Left cardiac atrium (tissue), 4 donors: ENCODE measurements around the gene ZSCAN9. TPM values are rescaled to one million over a fixed set of nuclear protein-coding genes. Genes with fewer than 3 reads are reported as not detected.

Source experiments
- ATAC-seq, 2 donors: fragments of 200-7000 bp; cut with Tn5 transposase; one replicate each; pipeline ENCODE4 v1.9.1; 2020; ENCODE audit warnings: mild to moderate bottlenecking in 2 of 2, moderate library complexity in 2 of 2
- DNase-seq: peaks from one replicate; pipeline ENCODE4 v3.0.0-alpha.2; 2020
- intact Hi-C, 2 donors: fragments of 100-400 bp; cut with DNase I; formaldehyde crosslinking; loops; one replicate each; pipeline versions ENCODE4 v1.14.1 to v1.15.1; 2022 to 2023
- total RNA-seq, 2 donors: library from RNA; stranded (reverse); fragmentation: NEBNext Ultra II Directional; extraction: Animal tissue kit (Norgen Biotek cat#: 25700); gene quantifications; one replicate each; pipeline ENCODE4 v1.2.1, GENCODE V29; 2021
- donor health status: DM: no; HTN: yes; CAD: no.
- donor health status: DM: no; HTN: yes; CAD: no; lungs with severe emphysema.
- donor health status: DM: yes; HTN: yes; CAD: no.
- donor health status: Dilated cardiomyopathy.

ZSCAN9 gene
- total RNA-seq, 2 donors from 2014 or later, result 9.2 to 9.6 TPM

DNA sequence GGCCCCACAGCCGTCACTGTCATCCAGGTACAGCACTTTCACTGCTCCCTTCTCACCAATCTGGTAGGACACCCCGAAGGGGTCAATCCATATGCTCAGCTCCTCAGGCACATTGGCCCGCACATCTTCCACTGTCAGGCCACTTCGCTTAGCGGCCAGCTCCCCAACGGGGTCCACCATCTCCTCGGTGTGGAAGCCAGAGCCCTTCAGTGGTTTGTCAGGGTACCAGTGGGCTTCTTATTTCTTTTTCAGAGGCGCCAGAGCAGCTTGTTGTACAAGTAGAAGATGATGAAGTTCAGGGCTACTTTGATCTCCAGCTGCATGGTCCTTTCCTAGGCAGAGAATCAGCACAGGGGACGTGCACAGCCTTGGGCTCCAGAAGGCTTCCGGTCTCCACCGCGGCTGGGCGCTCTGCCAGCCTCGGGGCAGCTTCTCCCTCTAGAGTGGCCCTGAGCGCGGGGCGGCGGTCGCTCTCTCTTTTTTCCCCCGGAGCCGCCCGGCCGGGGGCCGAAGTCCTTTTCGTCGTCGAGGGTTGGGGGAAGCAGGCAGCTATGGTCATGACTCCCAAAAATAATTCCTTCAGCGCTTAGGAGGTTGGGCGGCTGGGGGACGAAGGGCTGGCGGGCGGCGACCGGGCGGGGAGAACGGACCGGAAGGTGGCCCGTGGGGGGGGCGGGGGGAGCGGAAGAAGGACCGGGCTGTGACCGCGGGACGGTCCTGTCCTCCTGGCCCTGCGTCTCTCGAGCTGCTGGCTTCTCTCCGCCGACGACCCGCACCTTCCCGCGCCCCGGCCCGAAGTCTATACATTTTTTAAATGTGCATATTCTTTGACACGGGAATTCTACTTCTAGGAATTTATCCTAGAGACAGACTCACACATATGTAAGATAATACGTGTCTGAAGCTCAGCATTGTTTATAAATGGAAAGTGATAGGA lies 6.5 kb upstream of the ZSCAN9 start:
- ATAC-seq (peak; percentile 94 to 96), DNase-seq (peak; percentile 84)
- intact Hi-C loops, result no loop called here

DNA sequence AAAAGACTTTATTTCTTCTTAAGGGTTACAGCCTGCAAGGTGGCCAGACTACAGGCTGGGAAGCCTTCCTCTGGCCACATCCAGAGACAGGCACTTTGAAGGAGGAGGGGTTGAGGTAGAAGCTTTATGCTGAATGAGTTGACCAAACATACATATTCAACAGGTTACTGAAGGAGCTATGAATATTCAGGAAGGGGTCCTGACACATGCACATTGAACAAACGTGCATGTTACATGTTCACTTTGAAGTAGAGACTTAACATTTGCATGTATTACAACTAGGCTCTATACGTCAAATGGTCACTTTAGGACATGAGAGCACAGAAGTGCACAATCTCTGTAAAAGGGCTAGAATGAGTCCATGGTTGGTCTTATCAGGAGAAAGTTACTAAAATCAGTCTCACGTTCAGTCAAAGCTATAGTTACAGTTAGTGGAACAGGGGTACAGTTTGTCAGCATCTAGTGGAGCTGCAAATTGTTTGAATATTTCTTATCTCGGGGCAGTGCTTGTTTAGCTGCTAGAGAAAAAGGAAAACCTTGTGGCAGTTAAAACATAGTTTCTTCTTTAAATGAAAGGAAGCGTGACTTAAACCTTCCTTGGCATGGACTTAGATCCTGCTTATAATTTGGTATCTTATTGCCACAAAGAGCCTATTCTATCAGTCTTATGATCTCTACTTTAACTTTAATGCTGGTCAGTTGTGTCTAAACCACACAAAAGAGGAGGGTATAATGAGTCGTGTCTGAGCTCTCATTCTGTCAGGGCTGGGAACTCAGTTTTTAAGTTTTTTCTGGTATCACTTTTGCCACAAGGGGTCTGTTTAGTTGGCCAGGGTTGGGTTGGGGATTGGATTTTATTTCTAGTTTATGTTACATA lies 4.6 kb upstream of the ZSCAN9 start:
- DNase-seq (no peak), ATAC-seq (no peak)
- intact Hi-C loops, result no loop called here

DNA sequence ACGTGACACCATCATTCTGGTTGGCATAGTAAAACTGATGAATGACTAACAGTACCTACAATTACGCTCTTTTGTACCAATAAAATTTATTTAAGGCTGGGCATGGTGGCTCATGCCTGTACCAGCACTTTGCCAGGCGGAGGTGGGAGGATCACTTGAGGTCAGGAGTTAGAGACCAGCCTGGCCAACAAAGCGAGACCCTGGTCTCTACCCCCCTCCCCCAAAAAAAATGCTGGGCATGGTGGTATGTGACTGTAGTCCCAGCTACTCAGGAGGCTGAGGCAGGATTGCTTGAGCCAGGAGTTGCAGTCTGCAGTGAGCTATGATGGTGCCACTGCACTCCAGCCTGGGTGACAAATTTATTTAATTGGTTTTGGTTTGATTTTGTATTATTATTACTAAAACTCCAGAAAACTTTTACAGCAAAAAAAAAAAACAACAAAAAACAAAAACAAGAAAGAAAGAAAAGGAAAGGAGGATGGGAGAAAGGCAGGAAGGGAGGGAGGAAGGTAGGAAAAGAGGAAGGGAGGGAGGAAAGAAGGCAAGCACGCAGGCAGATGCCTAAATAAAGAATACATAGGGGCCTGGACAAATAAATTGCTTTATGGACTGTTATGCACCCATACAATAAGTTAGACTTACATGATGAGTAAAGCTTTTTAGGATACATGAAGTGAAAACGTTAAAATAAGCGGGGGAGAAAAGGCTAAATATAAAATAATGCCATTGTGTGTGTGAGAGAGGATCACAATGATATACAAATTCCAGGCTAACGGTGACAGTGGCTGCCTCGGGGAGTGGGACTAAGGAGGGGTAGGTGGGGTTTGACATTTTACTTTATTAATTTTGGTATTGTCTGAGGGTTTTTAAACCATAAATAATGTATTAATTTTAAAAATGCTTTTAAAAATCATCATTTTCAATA lies 682 bp upstream of the ZSCAN9 start:
- no peak for DNase-seq
- intact Hi-C loops, result no loop called here
- no peak for ATAC-seq

DNA sequence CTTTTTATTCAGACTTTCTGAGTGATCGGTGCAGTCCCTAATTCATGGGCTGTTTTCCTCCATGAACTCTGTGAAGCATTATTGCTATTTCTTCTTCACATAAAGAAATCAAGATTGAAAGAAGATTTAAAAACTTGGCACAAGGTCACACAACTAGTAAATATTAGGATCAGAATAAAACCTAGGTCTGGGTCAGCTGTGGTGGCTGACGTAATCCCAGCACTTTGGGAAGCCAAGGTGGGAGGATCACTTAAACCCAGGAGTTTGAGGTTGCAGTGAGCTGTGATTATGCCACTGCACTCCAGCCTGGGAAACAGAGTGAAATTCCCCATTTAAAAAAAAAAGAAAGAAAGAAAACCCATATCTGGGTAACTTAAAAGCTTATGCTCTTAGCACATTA lies 1.4 kb downstream of the ZSCAN9 start:
- no peak for ATAC-seq
- intact Hi-C loops, result no loop called here
- DNase-seq, result no peak

DNA sequence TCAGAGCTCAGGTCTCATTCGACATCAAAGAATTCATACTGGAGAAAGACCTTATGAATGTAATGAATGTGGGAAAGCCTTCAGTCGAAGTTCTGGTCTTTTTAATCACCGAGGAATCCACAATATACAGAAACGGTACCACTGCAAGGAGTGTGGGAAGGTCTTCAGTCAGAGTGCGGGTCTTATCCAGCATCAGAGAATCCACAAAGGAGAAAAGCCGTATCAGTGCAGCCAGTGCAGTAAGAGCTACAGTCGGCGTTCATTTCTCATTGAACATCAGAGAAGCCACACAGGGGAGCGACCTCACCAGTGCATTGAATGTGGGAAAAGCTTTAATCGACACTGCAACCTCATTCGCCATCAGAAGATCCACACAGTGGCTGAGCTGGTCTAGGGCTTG lies 7.7 kb downstream of the ZSCAN9 start:
- no peak for ATAC-seq
- DNase-seq, result no peak
- intact Hi-C loops, result no loop called here

DNA sequence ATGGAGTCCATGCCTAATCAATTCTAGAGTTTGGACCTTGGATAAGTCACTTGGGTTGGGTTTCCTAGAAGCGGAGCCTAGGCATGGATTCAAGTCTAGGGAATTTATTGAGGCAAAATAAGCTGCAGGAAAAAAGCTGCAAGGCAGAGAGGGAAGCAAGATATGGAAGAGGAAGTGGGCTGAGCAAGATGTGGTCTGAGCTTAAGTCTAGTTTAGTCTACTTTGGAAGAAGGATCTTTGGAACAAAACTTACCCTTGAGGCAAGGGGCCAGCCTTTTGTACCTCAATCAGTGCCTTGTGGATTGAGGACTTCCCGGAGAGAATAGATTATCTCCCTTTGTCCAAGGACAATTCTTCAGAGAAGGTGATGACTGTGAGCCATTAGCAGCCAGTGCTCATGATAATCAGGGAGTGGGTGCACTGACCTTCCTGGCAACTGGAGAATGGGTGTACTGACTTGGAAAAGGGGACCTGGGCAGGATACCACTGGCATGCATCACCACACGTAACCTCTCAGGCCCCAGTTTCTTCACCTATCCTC lies 10.9 kb downstream of the ZSCAN9 start:
- ATAC-seq, result no peak
- intact Hi-C loops, result no loop called here
- DNase-seq, result no peak

DNA sequence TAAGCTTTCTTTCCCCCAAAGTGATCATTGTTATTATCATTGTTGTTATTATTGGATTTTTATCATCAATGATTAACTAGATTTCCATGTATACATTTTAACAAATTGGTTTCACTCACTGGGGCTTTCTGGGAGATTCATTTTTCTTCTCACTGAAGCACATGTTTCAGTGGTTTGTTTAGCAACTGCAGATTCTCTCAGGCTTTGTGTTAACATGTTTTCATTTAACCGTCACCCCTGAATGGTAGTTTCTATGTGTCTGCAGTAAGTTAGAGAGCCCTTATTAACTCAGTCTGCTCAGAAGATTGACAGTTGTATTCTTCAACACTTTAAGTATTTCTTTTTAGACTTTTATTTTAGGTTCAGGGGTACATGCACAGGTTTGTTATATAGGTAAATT lies 14.6 kb downstream of the ZSCAN9 start:
- ATAC-seq (no peak), DNase-seq (no peak)
- intact Hi-C loops, result no loop called here

DNA sequence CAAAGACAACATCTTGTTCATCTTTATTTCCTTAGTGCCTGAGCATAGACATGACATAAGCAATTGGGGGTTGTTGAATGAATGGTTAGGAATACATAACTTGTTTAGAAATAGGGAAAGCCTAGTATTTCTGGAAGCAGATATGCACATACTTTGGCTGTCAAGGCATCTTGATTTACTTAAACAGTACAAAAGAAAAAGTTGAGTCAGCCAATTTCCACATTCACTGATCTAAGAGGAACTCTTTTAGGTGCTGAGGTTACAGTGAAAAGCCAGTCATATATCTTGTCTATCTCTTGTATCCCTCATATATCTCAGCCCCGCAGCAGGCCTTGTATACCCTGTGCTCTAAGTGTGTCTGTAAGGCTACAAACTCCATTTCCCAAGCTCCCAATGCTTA lies 15.4 kb downstream of the ZSCAN9 start:
- ATAC-seq (no peak), DNase-seq (no peak)
- intact Hi-C loops, result no loop called here

DNA sequence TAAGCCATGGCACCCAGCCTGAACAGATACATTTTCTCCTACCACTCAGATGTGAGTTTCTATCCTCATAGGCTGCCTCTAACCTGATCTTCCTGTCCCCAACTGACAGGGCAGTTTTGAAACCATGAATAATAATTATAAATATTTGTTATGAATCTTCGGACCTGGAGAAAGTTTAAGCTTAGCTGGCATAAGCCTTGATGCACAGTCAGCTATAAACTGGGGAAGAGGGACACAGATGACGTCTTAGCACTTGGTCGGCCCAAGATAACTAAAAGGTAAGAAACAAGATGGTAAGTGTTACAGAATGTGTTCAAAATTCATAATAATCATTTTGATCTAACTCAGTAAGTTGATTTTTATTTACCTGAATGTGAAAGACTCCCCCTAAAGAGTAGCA lies 18.9 kb downstream of the ZSCAN9 start:
- ATAC-seq, result no peak
- intact Hi-C loops, result no loop called here
- no peak for DNase-seq

DNA sequence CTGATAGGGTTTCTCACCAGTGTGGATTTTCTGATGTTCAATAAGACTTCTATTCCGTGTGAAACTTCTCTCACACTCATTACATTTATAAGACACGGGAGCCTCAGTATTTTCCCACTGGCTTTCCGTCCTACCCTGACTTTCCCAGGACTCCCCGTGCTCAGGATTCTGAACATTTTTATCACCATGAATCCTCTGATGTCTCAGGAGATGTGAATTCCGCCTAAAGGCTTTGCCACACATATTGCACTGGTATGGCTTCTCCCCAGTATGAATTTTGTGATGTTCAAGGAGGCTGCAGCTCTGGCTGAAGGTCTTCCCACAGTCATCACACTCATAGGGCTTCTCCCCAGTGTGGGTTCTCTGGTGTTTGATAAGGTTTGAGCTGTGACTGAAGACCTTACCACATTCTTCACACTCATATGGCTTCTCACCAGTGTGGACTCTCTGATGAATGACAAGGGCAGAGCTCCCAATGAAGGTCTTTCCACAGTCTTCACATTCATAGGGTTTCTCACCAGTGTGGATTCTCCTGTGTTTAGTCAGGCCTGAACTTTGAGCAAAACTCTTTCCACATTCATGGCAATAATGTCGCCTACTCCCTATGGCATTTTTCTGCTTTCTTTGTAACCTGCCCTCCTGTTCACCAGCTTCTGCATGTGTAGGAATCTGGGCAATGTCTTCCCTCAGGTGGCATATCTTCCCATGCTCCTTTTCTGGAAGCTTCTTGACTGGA lies 20.3 kb downstream of the ZSCAN9 start:
- ATAC-seq (no peak), DNase-seq (no peak)
- intact Hi-C loops, result no loop called here

DNA sequence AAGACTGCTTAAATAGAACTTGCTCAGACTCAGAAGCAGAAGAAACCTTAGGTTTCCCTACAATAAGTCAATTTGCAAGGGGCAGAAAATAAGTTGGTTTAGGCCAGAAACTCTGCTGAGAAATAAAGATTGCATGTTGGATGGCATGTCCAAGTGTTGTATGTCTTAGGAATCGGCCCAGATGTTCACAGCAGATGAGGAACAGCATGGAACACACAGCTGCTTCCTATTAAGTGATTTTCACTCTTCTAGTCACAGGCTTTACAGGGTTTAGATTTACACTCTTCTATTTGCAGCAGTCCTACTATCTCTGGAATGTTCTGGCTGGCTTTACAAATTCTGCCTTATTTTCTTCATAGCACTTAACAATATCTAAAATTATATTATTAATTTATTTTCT lies 23.8 kb downstream of the ZSCAN9 start:
- no peak for ATAC-seq
- intact Hi-C loops, result no loop called here

DNA sequence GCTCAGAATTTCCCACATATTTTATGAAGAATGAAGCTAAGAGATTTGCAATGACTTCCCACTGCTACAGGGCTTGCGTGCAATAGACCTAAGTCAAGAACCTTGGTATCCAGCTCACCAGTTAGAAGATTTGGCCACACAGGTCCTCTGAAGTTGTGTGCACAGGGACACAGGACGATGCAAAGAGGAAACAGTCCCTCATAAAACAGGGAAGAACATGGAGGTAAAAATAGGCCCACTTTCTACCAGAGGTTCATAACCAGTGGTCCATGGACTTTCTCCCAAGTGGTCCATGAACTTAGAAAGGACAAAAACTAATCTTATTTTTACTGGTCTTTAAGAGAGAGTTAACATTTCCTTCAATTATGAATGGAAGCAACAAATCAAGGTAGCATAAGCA lies 25.7 kb downstream of the ZSCAN9 start:
- intact Hi-C loops, result no loop called here
- DNase-seq, result no peak
- ATAC-seq, result no peak

More for the DNA sequence above, 23.8 kb downstream of the ZSCAN9 start:
- DNase-seq, result no peak

DNA sequence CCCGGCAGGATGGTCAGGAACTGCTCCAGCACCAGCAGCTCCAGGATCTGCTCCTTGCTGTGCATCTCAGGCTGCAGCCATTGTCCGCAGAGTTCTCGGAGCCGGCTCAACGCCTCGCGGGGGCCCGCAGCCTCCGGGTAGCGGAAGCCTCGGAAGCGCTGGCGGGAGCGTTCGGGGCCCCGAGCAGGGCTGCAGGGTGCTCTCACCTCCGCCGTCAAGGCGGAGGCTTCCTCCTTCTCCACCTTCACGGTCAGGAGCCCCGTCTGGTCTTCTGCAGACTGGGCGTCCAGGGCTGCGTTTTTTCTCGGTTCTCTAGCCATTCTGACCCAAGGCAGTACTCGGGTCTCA lies 26.6 kb downstream of the ZSCAN9 start:
- intact Hi-C loops, result no loop called here
- DNase-seq, result no peak
- peak; percentile 18 to 53 for ATAC-seq

DNA sequence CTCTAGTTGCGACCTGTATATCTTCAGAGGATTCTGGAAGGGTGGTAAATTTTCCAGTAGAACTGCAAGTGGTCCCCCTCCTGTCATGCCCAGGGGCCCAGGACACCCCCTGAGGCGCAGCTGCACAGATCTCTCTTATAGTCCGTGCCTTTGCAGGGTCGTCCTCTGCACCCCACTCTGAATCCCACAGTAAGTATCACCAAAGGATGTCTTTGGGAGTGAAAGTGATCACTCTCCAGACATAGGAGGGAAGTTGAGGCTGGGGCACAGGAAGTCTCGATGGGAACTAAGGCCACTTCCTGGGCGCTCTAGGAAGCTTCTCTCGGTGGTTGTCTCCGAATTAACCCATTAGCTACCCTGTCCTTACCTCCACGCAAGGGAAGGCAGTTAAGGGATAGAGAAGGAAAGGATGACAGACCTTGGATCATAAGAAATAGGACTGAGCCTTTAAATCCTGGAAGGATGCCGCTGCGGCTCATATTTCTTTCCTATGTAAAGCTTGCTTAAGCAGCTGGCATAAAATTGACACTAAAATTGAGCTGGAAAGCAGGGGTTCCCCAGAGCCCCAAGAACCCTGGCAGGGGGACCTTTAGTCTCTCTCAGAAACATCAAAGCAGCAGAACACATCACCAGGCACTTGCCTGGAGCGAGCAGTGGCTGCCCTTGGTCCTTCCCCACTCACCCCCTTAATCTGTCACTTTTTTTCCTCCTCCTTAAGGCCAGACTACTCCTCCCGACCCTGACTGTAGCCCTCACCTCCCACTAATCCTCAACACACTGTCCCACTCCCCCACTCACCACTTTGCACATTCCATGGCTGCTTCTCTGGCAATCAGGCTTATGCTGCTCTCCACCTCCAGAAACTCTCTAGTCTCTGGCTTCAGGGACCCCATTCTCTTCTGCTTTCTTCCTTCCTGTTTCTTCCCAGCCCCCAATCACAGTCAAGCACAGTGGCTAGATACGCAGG lies 27.2 kb downstream of the ZSCAN9 start, which contains the start of gene ZKSCAN4:
ZKSCAN4 (minus strand) TSS at position 261 of the 967 bp plus-strand sequence. CDS start 289 bp downstream, outside the sequence.
- intact Hi-C loops, result no loop called here
- DNase-seq (peak; percentile 87), ATAC-seq (peak; percentile 97 to 98)

DNA sequence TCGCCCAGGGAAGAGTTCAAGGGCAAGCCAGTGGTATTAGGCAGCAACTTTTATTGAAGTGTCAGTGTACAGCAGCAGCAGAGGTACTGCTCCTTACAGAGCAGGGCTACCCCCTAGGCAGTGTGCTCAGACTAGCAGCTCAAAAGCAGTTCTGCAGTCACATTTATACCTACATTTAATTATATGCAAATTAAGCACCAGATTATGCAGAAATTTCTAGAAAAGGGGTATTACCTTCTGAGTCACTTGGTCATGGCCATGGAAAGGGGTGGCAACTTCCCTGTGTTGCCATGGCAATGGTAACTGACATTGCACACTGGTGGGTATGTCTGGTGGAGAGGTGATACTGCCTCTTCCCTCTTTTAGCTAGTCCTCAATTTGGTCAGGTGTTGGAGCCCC lies 29.0 kb downstream of the ZSCAN9 start:
- intact Hi-C loops, result no loop called here
- no peak for ATAC-seq
- no peak for DNase-seq

DNA sequence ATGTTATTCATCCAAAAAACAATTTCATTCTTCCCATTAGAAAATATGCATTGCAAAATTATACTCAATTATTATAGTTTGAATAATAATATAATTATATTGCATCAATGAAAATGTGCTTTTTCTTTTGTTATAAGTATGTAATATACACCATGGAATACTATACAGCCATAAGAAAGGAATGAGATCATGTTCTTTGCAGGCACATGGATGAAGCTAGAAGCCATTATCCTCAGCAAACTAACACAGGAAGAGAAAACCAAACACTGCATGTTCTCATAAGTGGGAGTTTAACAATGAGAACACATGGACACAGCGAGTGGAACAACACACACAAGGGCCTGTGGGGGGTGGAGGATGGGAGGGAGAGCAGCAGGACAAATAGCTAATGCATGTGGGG lies 32.0 kb downstream of the ZSCAN9 start:
- intact Hi-C loops, result no loop called here
- DNase-seq, result no peak
- no peak for ATAC-seq
